Measurements from ENCODE around the gene RALBP1. TPM values are rescaled to one million over a fixed set of nuclear protein-coding genes. Genes with fewer than 3 reads are reported as not detected.

RALBP1 gene
- total and polyA plus RNA-seq, 2 of the 8 experiments (the other 6 are each of a cell fraction or from before 2014, with no cell fraction given), result 40.3 to 67.8 TPM

- peaks cover 2 to 44% (median 11%) of the 10 kb centered on the region in 4 experiments; a peak in 4 of 8 replicates for H3K36me3 ChIP-seq (ENCODE audit: control insufficient read depth in 2 of 4, insufficient read depth in 4 of 4, low read length in 3 of 4)
- DNase-seq (ENCODE audit: low read depth in 1 of 2, low spot score in 2 of 2), result no peak
- TF ChIP-seq NRF1 (IDR thresholded peaks at IDR 0.05; ENCODE audit: low read depth, low read length), result no peak
- no peak for TF ChIP-seq BCL11A (IDR thresholded peaks at IDR 0.05; ENCODE audit: low read depth in 2 of 2, low read length in 2 of 2)
- no peak for TF ChIP-seq USF2 (IDR thresholded peaks at IDR 0.05; ENCODE audit: low read length)
- no peak for TF ChIP-seq FOSL1 (IDR thresholded peaks at IDR 0.05; ENCODE audit: insufficient read depth, low read depth, low read length)
- TF ChIP-seq SP2 (IDR thresholded peaks at IDR 0.05; ENCODE audit: low read length), result no peak
- TF ChIP-seq CBX8 (IDR thresholded peaks at IDR 0.05; ENCODE audit: borderline replicate concordance, low read depth, low read length), result no peak
- no peak for TF ChIP-seq CTCF (IDR thresholded peaks at IDR 0.05; ENCODE audit: control extremely low read depth in 1 of 3, insufficient read depth in 1 of 3, low read depth in 1 of 3, low read length in 3 of 3)
- no peak for TF ChIP-seq EGR1 (IDR thresholded peaks at IDR 0.05; ENCODE audit: borderline replicate concordance, low read depth, low read length)
- TF ChIP-seq ZNF274 (IDR thresholded peaks at IDR 0.05; ENCODE audit: borderline replicate concordance, extremely low read depth, low read length), result no peak
- no peak for TF ChIP-seq TEAD4 (IDR thresholded peaks at IDR 0.05; ENCODE audit: low read depth, low read length)
- TF ChIP-seq GABPA (IDR thresholded peaks at IDR 0.05; ENCODE audit: borderline replicate concordance, insufficient read depth, low read length), result no peak
Measured at GRCh38 chr18:9586814-9587213, 111.5 kb downstream of the RALBP1 start.

More at GRCh38 chr18:9586814-9587213, 111.5 kb downstream of the RALBP1 start:
- Histone ChIP-seq H3K79me2 (ENCODE audit: control insufficient read depth in 1 of 2, insufficient read depth in 2 of 2, low read length in 2 of 2) (no peaks in the 10 kb centered on the region), H4K5ac (ENCODE audit: insufficient read length, low read depth, low read length) (no peak overlapping the region), H2BK20ac (ENCODE audit: low read length) (no peak overlapping the region), H4K91ac (replicated peaks; ENCODE audit: insufficient read length, low read length) (no peak overlapping the region), H3K4me2 (ENCODE audit: insufficient read depth in 1 of 2, low read depth in 2 of 2, low read length in 2 of 2) (no peak overlapping the region), H3K27me3 (replicated peaks in 1 of 4; ENCODE audit: control insufficient read depth in 3 of 4, extremely low read depth in 1 of 4, insufficient read depth in 3 of 4, low read length in 3 of 4) (no peaks in the 10 kb centered on the region), H2BK15ac (ENCODE audit: low read length) (no peak overlapping the region), H3K4me3 (ENCODE audit: extremely low read depth in 1 of 4, insufficient read depth in 2 of 4, low read depth in 3 of 4, low read length in 4 of 4) (no peak overlapping the region), H3K18ac (ENCODE audit: extremely low read depth, low read length) (no peak overlapping the region), H2BK12ac (ENCODE audit: low read depth, low read length) (no peak overlapping the region), H2BK120ac (replicated peaks; ENCODE audit: low read depth, low read length) (no peak overlapping the region), H4K8ac (ENCODE audit: extremely low read depth, insufficient read depth, low read length) (no peak overlapping the region), H3K14ac (ENCODE audit: insufficient read length) (no peak overlapping the region), H2AFZ (ENCODE audit: low read length) (no peak overlapping the region), H3K9ac (replicated peaks in 1 of 4; ENCODE audit: extremely low read depth in 1 of 4, low read depth in 3 of 4, low read length in 3 of 4) (no peak overlapping the region), H3K4ac (replicated peaks; ENCODE audit: insufficient read length, low read depth, low read length) (no peak overlapping the region), H3K27ac (ENCODE audit: low read depth, low read length) (no peak overlapping the region), H4K20me1 (replicated peaks in 1 of 2; ENCODE audit: control insufficient read depth in 1 of 2, insufficient read depth in 2 of 2, low read length in 2 of 2) (no peaks in the 10 kb centered on the region), H3K4me1 (replicated peaks in 1 of 4; ENCODE audit: control insufficient read depth in 3 of 4, insufficient read depth in 4 of 4, low read length in 3 of 4) (no peaks in the 10 kb centered on the region), H3K23me2 (ENCODE audit: low read depth, low read length) (no peaks in the 10 kb centered on the region), H2BK5ac (ENCODE audit: low read depth, low read length) (no peak overlapping the region), H3K9me3 (ENCODE audit: insufficient read depth in 2 of 2, low read depth in 1 of 2, low read length in 1 of 2) (no peaks in the 10 kb centered on the region), H3K79me1 (ENCODE audit: low read depth, low read length) (no peaks in the 10 kb centered on the region), H3K56ac (replicated peaks; ENCODE audit: insufficient read length, low read depth, low read length) (no peak overlapping the region), H3K23ac (ENCODE audit: insufficient read length) (no peak overlapping the region), H2AK5ac (ENCODE audit: low read depth, low read length) (no peak overlapping the region)
- WGBS, 2 experiments (ENCODE audit: extremely low coverage in 1 of 2, insufficient coverage in 1 of 2, insufficient read length in 1 of 2, insufficient replicate concordance in 2 of 2, low coverage in 1 of 2, low lambda C conversion rate in 2 of 2, missing lambda C conversion rate in 1 of 2), result 93% methylated on average over 3 of the region's 3 CpGs; no CpG with 5 or more reads in 1 of the 2 experiments
- no peak for FAIRE-seq
- CTCF ChIA-PET (ENCODE audit: partially characterized antibody), result no interaction called here
- POLR2A ChIA-PET (ENCODE audit: partially characterized antibody), result no interaction called here

Measured in H1 (cell line).